PFSK-1 (cell line): ENCODE measurements around the gene DBT.

ENCODE experiments used
- FOXP2 ChIP-seq: optimal IDR thresholded peaks from 2 replicates; pipeline ENCODE3; 2011; ENCODE audit warnings: borderline replicate concordance, control low read depth, inconsistent platforms; ENCODE audit not compliant: insufficient read depth; ENCODE audit errors: extremely low read length, extremely low read depth
- POLR2AphosphoS5 ChIP-seq: IDR thresholded peaks from 2 replicates; pipeline ENCODE4 v1.6.1; 2012; ENCODE audit warnings: low read depth, mild to moderate bottlenecking, control low read depth, low read length, moderate library complexity
- REST ChIP-seq, 2 experiments: IDR thresholded peaks; 2 replicates each; pipeline versions ENCODE4 v1.6.1 to v1.8.0; 2011 to 2012; ENCODE audit warnings: low read depth in 2 of 2, low read length in 2 of 2, control low read depth in 1 of 2, inconsistent platforms in 1 of 2, mild to moderate bottlenecking in 1 of 2, moderate library complexity in 1 of 2; ENCODE audit not compliant: insufficient read depth in 1 of 2
- SIN3A ChIP-seq: IDR thresholded peaks from 2 replicates; pipeline ENCODE4 v1.6.1; 2012; ENCODE audit warnings: mild to moderate bottlenecking, low read length, moderate library complexity, borderline replicate concordance; ENCODE audit not compliant: insufficient read depth
- TAF1 ChIP-seq: IDR thresholded peaks from 2 replicates; pipeline ENCODE4 v1.6.1; 2012; ENCODE audit warnings: low read length, control low read depth, borderline replicate concordance; ENCODE audit not compliant: insufficient read depth

Gene DBT

DNA sequence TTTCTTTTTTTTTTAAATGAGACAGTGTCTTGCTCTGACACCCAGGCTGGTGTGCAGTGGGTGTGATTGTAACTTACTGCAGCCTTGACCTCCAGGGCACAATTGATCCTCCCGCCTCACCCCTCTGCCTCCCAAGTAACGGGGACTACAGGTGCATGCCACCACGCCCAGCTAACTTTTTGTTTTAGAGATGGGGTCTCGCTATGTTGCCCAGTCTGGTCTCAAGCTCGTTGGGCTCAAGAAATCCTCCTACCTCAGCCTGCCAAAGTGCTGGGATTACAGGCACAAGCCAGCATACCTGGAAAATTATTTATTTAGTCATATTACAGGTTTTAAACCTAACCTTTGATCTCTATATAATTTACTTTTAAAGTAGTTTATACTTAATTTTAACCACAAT, 84.9 kb downstream of the DBT start:
- no peak for TF ChIP-seq TAF1

DNA sequence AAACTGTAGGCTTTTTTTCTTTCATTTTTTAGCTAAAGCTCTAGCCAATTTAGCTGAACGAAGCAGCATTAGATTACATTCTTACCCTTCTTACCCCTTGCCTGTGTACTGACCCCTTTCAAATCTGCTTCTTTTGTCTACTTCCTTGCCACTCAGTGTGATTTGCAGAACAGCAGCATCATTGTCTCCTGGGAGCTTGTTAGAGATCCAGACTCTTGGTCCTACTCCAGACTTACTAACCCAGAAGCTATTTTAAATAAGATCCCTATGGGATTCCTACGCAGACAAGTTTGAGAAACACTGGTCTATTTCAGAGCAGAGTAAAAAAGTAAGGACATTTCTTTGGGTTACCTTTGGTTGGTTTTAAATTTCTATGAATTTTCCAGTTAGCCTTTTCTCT, 85.4 kb downstream of the DBT start:
- no peak for TF ChIP-seq FOXP2
- TF ChIP-seq SIN3A: no peak
- TF ChIP-seq TAF1: no peak
- no peak for TF ChIP-seq POLR2AphosphoS5
- no peak for TF ChIP-seq REST (IDR thresholded peaks at IDR 0.05; ENCODE audit: insufficient read depth in 1 of 2, low read depth in 2 of 2, low read length in 2 of 2)

- TF ChIP-seq REST (IDR thresholded peaks at IDR 0.05; ENCODE audit: insufficient read depth in 1 of 2, low read depth in 2 of 2, low read length in 2 of 2) (no peak), TAF1 (no peak), POLR2AphosphoS5 (no peak), FOXP2 (no peak), SIN3A (no peak)
Observed at GRCh38 chr1:100162881-100163280, 86.8 kb downstream of the DBT start.

DNA sequence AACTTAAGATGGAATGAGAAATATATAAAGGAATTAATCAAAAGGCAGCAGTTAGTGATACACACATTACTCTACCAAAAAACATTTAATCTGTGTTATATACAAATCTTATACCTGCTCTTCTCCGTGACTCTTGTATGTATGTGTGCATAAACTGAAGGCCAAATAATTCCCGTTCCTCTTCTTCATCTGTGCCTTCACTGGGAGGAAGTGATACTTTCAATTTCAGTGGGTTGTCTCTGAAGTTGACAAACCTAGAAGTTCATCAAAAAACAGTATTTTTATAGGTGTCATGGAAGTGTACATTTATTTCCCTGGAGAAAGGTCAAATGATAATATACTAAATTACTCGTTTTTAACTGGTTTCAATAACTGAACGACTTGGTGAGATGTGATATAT, 97.4 kb downstream of the DBT start:
- TF ChIP-seq REST (IDR thresholded peaks at IDR 0.05; ENCODE audit: insufficient read depth in 1 of 2, low read depth in 2 of 2, low read length in 2 of 2): no peak
- TF ChIP-seq POLR2AphosphoS5: no peak
- no peak for TF ChIP-seq FOXP2
- no peak for TF ChIP-seq TAF1
- TF ChIP-seq SIN3A: no peak

- no peak for TF ChIP-seq POLR2AphosphoS5
- no peak for TF ChIP-seq REST (IDR thresholded peaks at IDR 0.05; ENCODE audit: insufficient read depth in 1 of 2, low read depth in 2 of 2, low read length in 2 of 2)
- no peak for TF ChIP-seq FOXP2
- no peak for TF ChIP-seq TAF1
- no peak for TF ChIP-seq SIN3A
Observed at GRCh38 chr1:100151679-100152078, 98.0 kb downstream of the DBT start.

DNA sequence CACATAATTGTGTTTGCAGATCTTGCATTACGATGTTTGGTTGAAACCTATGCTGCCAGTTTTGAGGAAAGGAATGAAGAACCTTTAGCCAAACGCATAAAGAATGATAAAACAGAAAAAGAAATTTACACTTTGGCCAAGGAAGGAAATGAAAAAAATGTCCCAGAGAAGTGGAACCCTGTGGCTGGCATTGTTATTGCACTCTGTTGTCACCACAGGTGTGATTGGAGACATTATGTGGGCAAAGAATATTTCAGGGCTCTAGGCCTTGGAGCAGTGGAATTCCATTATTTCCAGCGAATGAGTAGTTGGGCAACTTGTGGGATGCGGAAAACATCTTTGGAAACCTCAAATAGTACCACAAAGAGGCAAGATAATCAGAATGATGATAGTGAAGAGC, 101.8 kb downstream of the DBT start:
- TF ChIP-seq REST (IDR thresholded peaks at IDR 0.05; ENCODE audit: insufficient read depth in 1 of 2, low read depth in 2 of 2, low read length in 2 of 2): no peak
